AG04450 (cell line): ENCODE results near the gene AP3S1. TPM values are rescaled to one million over a fixed set of nuclear protein-coding genes. Genes with fewer than 3 reads are reported as not detected.

Experiments
- CTCF ChIA-PET: fragments of 300-600, 350-600 bp; formaldehyde crosslinking; extraction: SDS; loops from one replicate; lab custom pipeline; 2022; ENCODE audit warnings: antibody characterized with exemption, inconsistent platforms; lab: Charles Lee
- POLR2A ChIA-PET: fragments of 350-600 bp; formaldehyde crosslinking; extraction: SDS; loops from one replicate; lab custom pipeline; 2021; ENCODE audit warnings: antibody characterized with exemption, inconsistent platforms; lab: Yijun Ruan, JAX
- DNase-seq: peaks from one replicate; pipeline ENCODE4 v3.0.0-alpha.2; 2011; ENCODE audit warnings: low read depth, low spot score
- H3K27ac ChIP-seq: one replicate; pipeline ENCODE4 v1.5.1; 2012; ENCODE audit warnings: low read depth, low read length, control low read depth
- H3K27me3 ChIP-seq: one replicate; pipeline ENCODE4 v1.6.0; 2012; ENCODE audit warnings: low read length; ENCODE audit not compliant: control insufficient read depth, insufficient read depth
- H3K4me3 ChIP-seq: 2 replicates; pipeline ENCODE4 v1.5.1; 2011; ENCODE audit warnings: mild to moderate bottlenecking, low read depth, low read length, control low read depth
- H3K9me3 ChIP-seq: 2 replicates; pipeline ENCODE4 v1.5.1; 2012; ENCODE audit warnings: low read length; ENCODE audit not compliant: control insufficient read depth, insufficient read depth
- polyA plus RNA-seq: library from polyadenylated mRNA; depleted of rRNA; stranded (reverse); fragments of >200 nt; gene quantifications from 2 replicates; pipeline ENCODE4 v1.2.3, GENCODE V29; 2011; rRNA removed
- TF ChIP-seq, protein P1 (sequence below): IDR thresholded peaks from 2 replicates; pipeline ENCODE4 v1.5.1; 2011; ENCODE audit warnings: low read depth, low read length, control low read depth, inconsistent platforms

AP3S1 gene
- polyA plus RNA-seq, 1 experiment = 171 TPM

DNA sequence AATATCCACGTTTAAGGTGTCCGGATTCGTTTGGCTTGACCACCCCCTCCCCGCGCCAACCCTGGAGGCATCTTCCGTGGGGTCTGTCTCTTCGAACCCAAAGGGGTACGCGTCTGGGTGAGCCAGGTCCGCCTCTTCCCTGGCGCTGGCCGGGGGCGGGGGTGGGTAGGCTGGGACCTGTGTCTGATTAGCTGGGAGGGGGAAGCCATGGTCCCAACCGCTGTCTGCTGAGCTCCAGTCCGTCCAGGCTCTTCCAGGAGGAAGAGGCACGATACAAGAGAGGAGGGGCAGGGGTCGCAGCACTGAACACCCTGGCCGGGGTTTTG lies 120.5 kb downstream of the AP3S1 start, which contains the start of gene LVRN:
Gene LVRN (plus strand): TSS at position 237 of the 326 bp plus-strand sequence. CDS start 143 bp downstream, outside the sequence.
- ChIA-PET POLR2A (interaction anchor here (2.1 kb wide), 1 partner anchor 17 kb away, joined by 7 read pairs; no protein-coding TSS in a partner anchor), CTCF (interaction anchor here (0.9 to 1.3 kb wide), 2 partner anchors 10 to 21 kb away, joined by 3 to 4 read pairs; no protein-coding TSS in a partner anchor)
- TF ChIP-seq, protein P1, sequence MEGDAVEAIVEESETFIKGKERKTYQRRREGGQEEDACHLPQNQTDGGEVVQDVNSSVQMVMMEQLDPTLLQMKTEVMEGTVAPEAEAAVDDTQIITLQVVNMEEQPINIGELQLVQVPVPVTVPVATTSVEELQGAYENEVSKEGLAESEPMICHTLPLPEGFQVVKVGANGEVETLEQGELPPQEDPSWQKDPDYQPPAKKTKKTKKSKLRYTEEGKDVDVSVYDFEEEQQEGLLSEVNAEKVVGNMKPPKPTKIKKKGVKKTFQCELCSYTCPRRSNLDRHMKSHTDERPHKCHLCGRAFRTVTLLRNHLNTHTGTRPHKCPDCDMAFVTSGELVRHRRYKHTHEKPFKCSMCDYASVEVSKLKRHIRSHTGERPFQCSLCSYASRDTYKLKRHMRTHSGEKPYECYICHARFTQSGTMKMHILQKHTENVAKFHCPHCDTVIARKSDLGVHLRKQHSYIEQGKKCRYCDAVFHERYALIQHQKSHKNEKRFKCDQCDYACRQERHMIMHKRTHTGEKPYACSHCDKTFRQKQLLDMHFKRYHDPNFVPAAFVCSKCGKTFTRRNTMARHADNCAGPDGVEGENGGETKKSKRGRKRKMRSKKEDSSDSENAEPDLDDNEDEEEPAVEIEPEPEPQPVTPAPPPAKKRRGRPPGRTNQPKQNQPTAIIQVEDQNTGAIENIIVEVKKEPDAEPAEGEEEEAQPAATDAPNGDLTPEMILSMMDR = no peak
- H3K9me3 ChIP-seq = peaks cover 10% of the 10 kb centered on the region; the same call in 1 of the 2 replicates
- DNase-seq = no peak
- peak within 1 kb of the TSS; percentile 40 for H3K4me3 ChIP-seq
- peaks cover 21% of the 10 kb centered on the region for H3K27me3 ChIP-seq
- no peak within 1 kb of the TSS for H3K27ac ChIP-seq

- CTCF ChIA-PET = interaction anchor here (0.9 to 1.3 kb wide), 2 partner anchors 9 to 21 kb away, joined by 3 to 4 read pairs; no protein-coding TSS in a partner anchor
- Histone ChIP-seq H3K27me3 (peaks cover 21% of the 10 kb centered on the region), H3K4me3 (peak overlapping the region; percentile 40), H3K9me3 (peaks cover 10% of the 10 kb centered on the region; the same call in 1 of the 2 replicates), H3K27ac (no peak overlapping the region)
- TF ChIP-seq, protein P1 = no peak
- no peak for DNase-seq
- POLR2A ChIA-PET = interaction anchor here (2.1 kb wide), 1 partner anchor 17 kb away, joined by 7 read pairs; no protein-coding TSS in a partner anchor
These were observed 121.0 kb downstream of the AP3S1 start for GRCh38 chr5:115962565-115963402.

DNA sequence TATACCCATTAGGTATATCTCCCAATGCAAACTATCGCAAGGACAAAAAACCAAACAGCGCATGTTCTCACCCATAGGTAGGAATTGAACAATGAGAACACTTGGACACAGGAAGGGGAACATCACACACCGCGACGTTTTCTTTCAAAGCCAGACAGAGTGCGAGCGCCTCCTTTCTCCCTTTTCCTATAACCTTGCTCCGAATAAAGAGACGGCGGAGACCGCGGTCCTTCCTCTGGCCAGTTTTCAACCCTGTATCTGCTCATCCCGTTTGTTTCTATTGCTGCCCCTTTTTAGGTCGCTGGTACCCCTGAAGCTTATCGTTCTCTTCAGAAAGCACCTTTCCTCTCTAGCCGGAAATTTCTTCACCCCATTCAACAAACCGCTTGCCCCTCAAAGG lies 121.8 kb downstream of the AP3S1 start:
- Histone ChIP-seq H3K9me3 (peaks cover 10% of the 10 kb centered on the region; the same call in 1 of the 2 replicates), H3K4me3 (no peak overlapping the region), H3K27me3 (peaks cover 21% of the 10 kb centered on the region), H3K27ac (no peak overlapping the region)
- TF ChIP-seq, protein P1 = no peak
- DNase-seq = no peak
- ChIA-PET POLR2A (no interaction called here), CTCF (interaction anchor here (1.3 kb wide), 1 partner anchor 76 kb away, joined by 3 read pairs; no protein-coding TSS in a partner anchor)

Other genes with a start within 250 kb of the AP3S1 start
- gene TICAM2, start 239.5 kb upstream of the AP3S1 start, polyA plus RNA-seq = 2.3 and 4.3 TPM in 2 replicates
- gene TMED7, start 215.9 kb upstream of the AP3S1 start, polyA plus RNA-seq = 74.2 and 110 TPM in 2 replicates
- 2.0 and 2.2 TPM in 2 replicates for gene CDO1, start 25.3 kb upstream of the AP3S1 start, polyA plus RNA-seq
- gene ATG12, start 370 bp upstream of the AP3S1 start, polyA plus RNA-seq = 112 and 154 TPM in 2 replicates
- gene LVRN, start 120.5 kb downstream of the AP3S1 start, polyA plus RNA-seq = 0.22 and 0.53 TPM in 2 replicates
- 0.05 TPM in 2 replicates for gene ARL14EPL, start 190.5 kb downstream of the AP3S1 start, polyA plus RNA-seq
- gene COMMD10, start 243.1 kb downstream of the AP3S1 start, polyA plus RNA-seq = 19.1 and 28.2 TPM in 2 replicates